CD14-positive monocyte (primary cell): Measurements from ENCODE around the gene CNTRL. TPM values are rescaled to one million over a fixed set of nuclear protein-coding genes. Genes with fewer than 3 reads are reported as not detected.

Source experiments
- DNase-seq, 3 donors: peaks; one replicate each; pipeline ENCODE4 v3.0.0-alpha.2; 2011 to 2022
- H2AFZ ChIP-seq: 2 replicates; pipeline ENCODE4 v1.6.0; 2012; ENCODE audit warnings: mild to moderate bottlenecking, low read depth, low read length, inconsistent platforms; ENCODE audit not compliant: insufficient read depth, poor library complexity, severe bottlenecking
- H3K27ac ChIP-seq, 2 donors: 1 replicate in 1 of 2; 2 replicates in 1 of 2; pipeline ENCODE4 v1.5.1; 2012 to 2013; ENCODE audit warnings: low read length in 2 of 2, control low read depth in 1 of 2, inconsistent platforms in 1 of 2, low read depth in 1 of 2, mild to moderate bottlenecking in 1 of 2
- H3K27me3 ChIP-seq, 2 donors: one replicate each; pipeline versions ENCODE4 v1.6.0 to v1.6.1; 2011 to 2013; ENCODE audit warnings: low read length in 2 of 2; ENCODE audit not compliant: control insufficient read depth in 2 of 2, insufficient read depth in 2 of 2
- H3K36me3 ChIP-seq, 2 donors: replicated peaks in 1 of 2; 1 replicate in 1 of 2; 2 replicates in 1 of 2; pipeline versions ENCODE4 v1.5.1 to v1.6.1; 2012 to 2013; ENCODE audit warnings: low read length in 2 of 2, control low read depth in 1 of 2, inconsistent platforms in 1 of 2, mild to moderate bottlenecking in 1 of 2; ENCODE audit not compliant: insufficient read depth in 2 of 2, control insufficient read depth in 1 of 2
- H3K4me1 ChIP-seq, 2 donors: 1 replicate in 1 of 2; 2 replicates in 1 of 2; pipeline versions ENCODE4 v1.5.1 to v1.6.1; 2012 to 2013; ENCODE audit warnings: low read length in 2 of 2, control low read depth in 1 of 2, inconsistent platforms in 1 of 2, mild to moderate bottlenecking in 1 of 2, moderate library complexity in 1 of 2; ENCODE audit not compliant: insufficient read depth in 2 of 2, control insufficient read depth in 1 of 2
- H3K4me2 ChIP-seq: replicated peaks from 2 replicates; pipeline ENCODE3; 2012; ENCODE audit warnings: low read length, moderate library complexity, mild to moderate bottlenecking; ENCODE audit not compliant: poor library complexity, severe bottlenecking; ENCODE audit errors: extremely low read depth
- H3K4me3 ChIP-seq, 3 experiments: fragments of 200-600 bp in 1 of 3; sonication (generic) in 1 of 3; replicated peaks in 1 of 3; 1 replicate in 2 of 3; 2 replicates in 1 of 3; pipeline ENCODE4 v1.5.1; 2011 to 2013; ENCODE audit warnings: low read length in 3 of 3, mild to moderate bottlenecking in 3 of 3, control low read depth in 2 of 3, low read depth in 2 of 3, inconsistent platforms in 1 of 3, moderate library complexity in 1 of 3
- H3K79me2 ChIP-seq: 2 replicates; pipeline ENCODE4 v1.6.0; 2012; ENCODE audit warnings: mild to moderate bottlenecking, control low read depth, inconsistent platforms, low read length, moderate library complexity; ENCODE audit not compliant: insufficient read depth
- H3K9ac ChIP-seq: 2 replicates; pipeline ENCODE4 v1.6.0; 2017; ENCODE audit warnings: low read length, mild to moderate bottlenecking; ENCODE audit not compliant: insufficient read depth, poor library complexity, severe bottlenecking
- H3K9me3 ChIP-seq, 2 donors: replicated peaks in 1 of 2; 1 replicate in 1 of 2; 2 replicates in 1 of 2; pipeline versions ENCODE4 v1.5.1 to v1.6.1; 2012 to 2013; ENCODE audit warnings: low read length in 2 of 2, control low read depth in 1 of 2; ENCODE audit not compliant: control insufficient read depth in 1 of 2, insufficient read depth in 1 of 2
- H4K20me1 ChIP-seq: 2 replicates; pipeline ENCODE4 v1.6.0; 2012; ENCODE audit warnings: mild to moderate bottlenecking, low read length, control low read depth, moderate library complexity; ENCODE audit not compliant: insufficient read depth
- H3K27ac Mint-ChIP-seq, 7 donors: one replicate each; pipeline ENCODE4 v1.8.0; 2020; ENCODE audit warnings: mild to moderate bottlenecking in 7 of 7, mixed read lengths in 7 of 7, moderate library complexity in 6 of 7, inconsistent platforms in 2 of 7
- H3K27me3 Mint-ChIP-seq, 3 donors: one replicate each; pipeline ENCODE4 v1.8.0; 2021 to 2022; ENCODE audit warnings: low read depth in 3 of 3, mild to moderate bottlenecking in 3 of 3, mixed read lengths in 3 of 3, moderate library complexity in 3 of 3, inconsistent platforms in 1 of 3
- H3K36me3 Mint-ChIP-seq, 2 donors: one replicate each; pipeline ENCODE4 v1.8.0; 2020; ENCODE audit warnings: mixed read lengths in 2 of 2, inconsistent platforms in 1 of 2, mild to moderate bottlenecking in 1 of 2
- H3K4me1 Mint-ChIP-seq: one replicate; pipeline ENCODE4 v1.8.0; 2020; ENCODE audit warnings: mild to moderate bottlenecking, mixed read lengths
- H3K4me3 Mint-ChIP-seq, 2 donors: one replicate each; pipeline ENCODE4 v1.8.0; 2020; ENCODE audit warnings: mild to moderate bottlenecking in 2 of 2, mixed read lengths in 2 of 2, moderate library complexity in 1 of 2
- H3K9me3 Mint-ChIP-seq, 7 donors: one replicate each; pipeline ENCODE4 v1.8.0; 2020 to 2022; ENCODE audit warnings: mixed read lengths in 7 of 7, mild to moderate bottlenecking in 6 of 7, moderate library complexity in 6 of 7, inconsistent platforms in 2 of 7
- CTCF ChIP-seq: fragments of 200-600 bp; IDR thresholded peaks from one replicate; pipeline ENCODE4 v1.8.0; 2022; ENCODE audit warnings: antibody characterized with exemption, mild to moderate bottlenecking
- whole genome bisulfite sequencing: methylation state at CpG from one replicate; pipeline ENCODE4 v1.1.5; 2013; ENCODE audit warnings: missing lambda C conversion rate; ENCODE audit not compliant: insufficient coverage; 5-methylcytosine and 5-hydroxymethylcytosine counted together
- intact Hi-C, 2 donors: fragments of 100-400 bp; cut with micrococcal nuclease; formaldehyde crosslinking; loops; one replicate each; pipeline versions ENCODE4 v1.15.0 to v1.15.1; 2023
- polyA plus RNA-seq, 3 donors: library from polyadenylated mRNA; depleted of rRNA in 1 of 3; unstranded in 2 of 3; stranded (reverse) in 1 of 3; fragments of 300-500 nt in 2 of 3; fragments of >200 nt in 1 of 3; fragmentation: Illumina TruSeq in 2 of 3; gene quantifications; 1 replicate in 2 of 3; 2 replicates in 1 of 3; pipeline ENCODE4 v1.2.3, GENCODE V29; 2012 to 2021

Gene CNTRL
- polyA plus RNA-seq, 3 donors, result 3.9 to 26.8 (median 4.8) TPM

GRCh38 chr9:121144482-121144881 lies 69.7 kb downstream of the CNTRL start:
- H3K9me3 Mint-ChIP-seq, result no peaks in the 10 kb centered on the region
- intact Hi-C loops, result no loop called here
- WGBS, result 100% methylated on average over 2 of the region's 2 CpGs
- H3K27ac Mint-ChIP-seq, result peak overlapping the region in 4 of 7 donors; percentile 13 to 65 (median 26)
- no peaks in the 10 kb centered on the region for H3K27me3 Mint-ChIP-seq
- no peak overlapping the region for H3K4me3 ChIP-seq
- H3K4me1 ChIP-seq, result no peaks in the 10 kb centered on the region
- no peaks in the 10 kb centered on the region for H3K4me1 Mint-ChIP-seq
- H3K79me2 ChIP-seq, result peaks cover 6% of the 10 kb centered on the region
- H3K36me3 Mint-ChIP-seq, result peaks cover 94 to 99% of the 10 kb centered on the region in 2 donors
- H2AFZ ChIP-seq, result no peak overlapping the region
- no peak overlapping the region for H3K9ac ChIP-seq
- no peak overlapping the region for H3K4me2 ChIP-seq
- peaks cover 98 to 100% of the 10 kb centered on the region in 2 donors for H3K36me3 ChIP-seq
- no peaks in the 10 kb centered on the region for H4K20me1 ChIP-seq
- H3K9me3 ChIP-seq, result no peaks in the 10 kb centered on the region
- no peak overlapping the region for H3K4me3 Mint-ChIP-seq
- no peak overlapping the region for H3K27ac ChIP-seq
- TF ChIP-seq CTCF, result no peak
- no peaks in the 10 kb centered on the region for H3K27me3 ChIP-seq
- DNase-seq, result no peak

GRCh38 chr9:121150188-121150587 lies 75.4 kb downstream of the CNTRL start:
- TF ChIP-seq CTCF, result no peak
- no peaks in the 10 kb centered on the region for H3K27me3 Mint-ChIP-seq
- Histone ChIP-seq H3K27ac (peak overlapping the region in 1 of 2 donors; percentile 17), H3K9ac (no peak overlapping the region), H3K9me3 (no peaks in the 10 kb centered on the region), H4K20me1 (no peaks in the 10 kb centered on the region), H3K4me2 (no peak overlapping the region), H3K36me3 (peaks cover 84 to 94% of the 10 kb centered on the region in 2 donors), H3K27me3 (no peaks in the 10 kb centered on the region), H2AFZ (no peak overlapping the region), H3K4me1 (no peaks in the 10 kb centered on the region), H3K79me2 (peaks cover 3% of the 10 kb centered on the region), H3K4me3 (no peak overlapping the region)
- H3K4me3 Mint-ChIP-seq, result no peak overlapping the region
- H3K9me3 Mint-ChIP-seq, result no peaks in the 10 kb centered on the region
- peaks cover 81 to 90% of the 10 kb centered on the region in 2 donors for H3K36me3 Mint-ChIP-seq
- H3K4me1 Mint-ChIP-seq, result peaks cover 7% of the 10 kb centered on the region
- no peak for DNase-seq
- intact Hi-C loops, result no loop called here
- H3K27ac Mint-ChIP-seq, result peak overlapping the region in 1 of 7 donors; percentile 6
- 100% methylated on average over 1 of the region's 2 CpGs for WGBS
